Measurements from ENCODE around the gene CDRT15. TPM values are rescaled to one million over a fixed set of nuclear protein-coding genes. Genes with fewer than 3 reads are reported as not detected.
"Not testable (repeated sequence)": the region's sequence is repeated elsewhere in the genome, so short reads cannot be mapped to it uniquely, and the experiment has no call there.

Gene CDRT15
- not detected in 2 replicates for total RNA-seq (2014; rRNA removed; shearing (Covaris generic))

DNA sequence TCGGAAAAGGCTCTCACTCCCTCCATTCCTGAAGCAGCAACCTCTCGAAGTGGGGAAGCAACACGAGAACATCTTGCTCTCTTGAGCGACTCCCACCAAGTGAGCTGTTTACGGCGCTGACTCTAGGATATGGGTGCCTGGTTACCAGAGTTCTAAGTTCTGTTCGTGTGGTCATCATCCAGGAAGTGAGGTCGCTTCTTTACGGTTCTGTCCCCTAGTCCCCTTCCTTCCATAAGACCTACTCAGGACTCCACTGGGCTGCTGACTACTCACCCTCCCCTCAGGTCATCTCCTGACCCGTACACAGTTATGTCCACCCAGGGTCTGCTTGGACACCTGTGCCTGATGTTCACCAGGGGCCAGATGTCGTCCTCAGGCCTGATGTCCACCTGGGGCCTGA, at the start of gene CDRT15:
TSS of gene CDRT15 (minus strand) at position 101 of the 400 bp plus-strand sequence. CDS start at position 72, 29 bp downstream.
- not testable (repeated sequence) for H3K9me3 ChIP-seq (replicated peaks); H3K36me3 ChIP-seq; H3K4me1 ChIP-seq (replicated peaks); H3K4me3 ChIP-seq; DNase-seq (ENCODE audit: low read depth in 1 of 2, low spot score in 2 of 2); H3K27me3 ChIP-seq (replicated peaks); H3K27ac ChIP-seq

DNA sequence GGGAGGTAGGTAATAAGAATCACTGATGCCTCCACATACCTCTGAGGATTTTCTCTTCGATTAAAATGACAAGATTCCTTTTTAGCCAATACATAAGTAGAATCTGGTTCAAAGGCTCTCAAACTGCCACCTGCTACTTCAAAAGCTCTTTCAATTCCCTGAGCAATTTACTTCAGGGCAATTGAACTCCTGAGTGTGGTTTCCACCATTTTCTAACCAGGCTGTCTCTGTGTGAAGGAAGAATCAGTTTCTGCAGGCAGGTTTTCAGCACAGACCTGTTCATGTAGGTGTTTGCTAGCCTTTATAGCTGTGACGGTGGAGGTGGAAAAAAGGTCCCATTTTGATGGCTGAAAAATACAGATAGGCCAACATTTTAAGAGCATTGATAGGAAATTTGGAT, 46.1 kb upstream of the CDRT15 start:
- no peaks in the 10 kb centered on the region for H3K36me3 ChIP-seq
- H3K4me3 ChIP-seq: no peak overlapping the region
- H3K27me3 ChIP-seq (replicated peaks): no peaks in the 10 kb centered on the region; the same call in 1 of the 2 replicates
- no peaks in the 10 kb centered on the region for H3K9me3 ChIP-seq (replicated peaks)
- H3K4me1 ChIP-seq (replicated peaks): no peaks in the 10 kb centered on the region
- no peak overlapping the region for H3K27ac ChIP-seq
- DNase-seq (ENCODE audit: low read depth in 1 of 2, low spot score in 2 of 2): no peak

DNA sequence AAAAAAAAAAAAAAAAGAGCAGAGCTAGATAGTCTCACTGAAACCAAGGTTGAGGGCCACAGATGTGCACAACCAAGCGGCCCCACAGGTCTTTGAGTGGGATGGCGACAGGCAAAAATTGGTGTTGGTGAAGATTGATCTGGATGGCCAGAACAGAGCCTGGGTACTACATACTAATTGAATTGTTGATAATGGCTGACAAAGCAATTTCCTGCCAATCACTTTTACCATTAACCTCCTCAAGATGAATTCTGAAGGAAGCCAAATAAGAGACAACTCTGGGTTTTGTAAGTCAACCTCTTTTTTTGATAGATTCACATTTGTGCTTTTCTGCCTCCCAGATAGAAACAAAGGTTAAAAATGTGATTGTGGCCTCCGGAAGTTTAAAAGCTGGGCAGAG, 44.9 kb upstream of the CDRT15 start:
- H3K27me3 ChIP-seq (replicated peaks): no peaks in the 10 kb centered on the region; the same call in 1 of the 2 replicates
- H3K9me3 ChIP-seq (replicated peaks): no peaks in the 10 kb centered on the region
- no peak overlapping the region for H3K4me3 ChIP-seq

DNA sequence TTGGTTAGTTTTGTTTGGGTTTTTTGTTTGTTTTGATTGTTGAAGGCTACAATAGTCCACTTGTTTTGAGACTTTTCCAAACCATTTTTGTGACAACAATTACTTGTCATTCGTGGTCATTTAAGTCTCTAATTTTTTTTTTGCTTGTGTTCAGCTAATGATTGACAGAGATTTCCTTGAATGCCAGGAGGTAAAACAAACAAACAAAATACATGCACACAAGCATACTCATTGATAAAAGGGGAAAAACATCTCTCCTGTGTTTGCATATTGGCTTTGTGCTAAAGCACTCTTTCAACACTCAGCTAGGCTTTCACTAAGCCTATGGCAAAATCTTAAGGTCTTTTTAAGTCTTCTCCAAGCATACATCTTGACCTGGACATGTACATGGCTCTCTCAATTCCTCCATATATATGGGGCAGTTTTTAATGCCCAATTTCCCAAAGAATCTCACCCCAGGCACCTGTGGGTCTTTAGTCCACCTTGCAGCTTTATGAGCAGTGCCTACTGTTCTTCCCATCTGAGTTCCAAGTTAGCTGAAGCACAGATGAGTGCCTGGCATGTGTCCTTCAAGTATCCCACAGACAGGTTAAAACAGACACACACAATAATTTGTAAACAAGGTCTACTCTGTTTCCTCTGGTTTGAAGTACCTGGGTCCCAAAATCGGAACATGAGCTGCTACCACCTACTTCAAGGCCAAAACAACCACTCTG, 40.0 kb upstream of the CDRT15 start:
- Histone ChIP-seq H3K4me3 (no peak overlapping the region), H3K27ac (no peak overlapping the region), H3K36me3 (no peaks in the 10 kb centered on the region), H3K4me1 (replicated peaks) (no peaks in the 10 kb centered on the region), H3K9me3 (replicated peaks) (no peaks in the 10 kb centered on the region), H3K27me3 (replicated peaks) (no peaks in the 10 kb centered on the region)
- no peak for DNase-seq (ENCODE audit: low read depth in 1 of 2, low spot score in 2 of 2)

More for the DNA sequence above, 44.9 kb upstream of the CDRT15 start:
- Histone ChIP-seq H3K36me3 (no peaks in the 10 kb centered on the region), H3K27ac (no peak overlapping the region), H3K4me1 (replicated peaks) (no peaks in the 10 kb centered on the region)
- no peak for DNase-seq (ENCODE audit: low read depth in 1 of 2, low spot score in 2 of 2)

DNA sequence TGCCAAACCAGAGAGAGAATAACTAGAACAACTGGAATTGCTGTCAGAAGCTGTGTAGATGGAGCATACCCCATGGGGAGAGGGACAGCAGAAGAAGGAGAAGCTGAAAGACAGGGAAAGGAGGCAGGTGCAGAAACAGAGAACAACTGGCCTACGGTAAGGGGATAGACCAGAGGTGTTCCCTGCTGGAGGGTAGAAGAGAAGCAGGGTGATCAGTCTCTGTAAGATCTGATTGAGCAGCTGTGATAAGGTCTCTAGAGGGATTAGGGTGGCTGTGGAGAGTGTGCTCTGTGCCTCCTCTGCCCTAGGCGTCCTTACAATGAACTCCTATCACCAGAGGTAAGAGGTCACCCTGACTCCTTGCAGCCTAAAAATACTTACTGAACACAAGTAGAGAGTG, 33.8 kb upstream of the CDRT15 start:
- no peaks in the 10 kb centered on the region for H3K9me3 ChIP-seq (replicated peaks)
- H3K36me3 ChIP-seq: no peaks in the 10 kb centered on the region
- H3K4me1 ChIP-seq (replicated peaks): no peaks in the 10 kb centered on the region
- no peak for DNase-seq (ENCODE audit: low read depth in 1 of 2, low spot score in 2 of 2)
- H3K27ac ChIP-seq: no peak overlapping the region
- no peak overlapping the region for H3K4me3 ChIP-seq
- no peaks in the 10 kb centered on the region for H3K27me3 ChIP-seq (replicated peaks)

DNA sequence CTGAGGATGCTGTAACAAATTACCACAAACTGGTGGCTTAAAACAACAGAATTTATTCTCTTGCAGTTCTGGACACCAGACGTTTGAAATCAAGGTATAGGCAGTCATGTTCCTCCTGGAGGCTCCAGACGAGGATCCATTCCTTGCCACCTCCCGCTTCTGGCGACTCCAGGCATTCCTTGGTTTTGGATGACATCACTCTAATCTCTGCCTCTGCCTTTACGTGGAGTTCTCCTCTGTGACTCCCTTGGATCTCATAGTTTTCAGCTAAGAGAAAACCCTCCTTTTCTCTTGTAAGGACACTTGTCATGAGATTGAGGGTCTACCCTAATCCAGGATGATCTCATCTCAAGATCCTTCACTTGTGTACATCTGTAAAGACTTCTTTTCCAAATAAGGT, 32.8 kb upstream of the CDRT15 start:
- Histone ChIP-seq H3K27me3 (replicated peaks) (no peaks in the 10 kb centered on the region), H3K4me3 (no peak overlapping the region), H3K36me3 (no peaks in the 10 kb centered on the region), H3K9me3 (replicated peaks) (no peaks in the 10 kb centered on the region), H3K27ac (no peak overlapping the region), H3K4me1 (replicated peaks) (no peaks in the 10 kb centered on the region)
- no peak for DNase-seq (ENCODE audit: low read depth in 1 of 2, low spot score in 2 of 2)

DNA sequence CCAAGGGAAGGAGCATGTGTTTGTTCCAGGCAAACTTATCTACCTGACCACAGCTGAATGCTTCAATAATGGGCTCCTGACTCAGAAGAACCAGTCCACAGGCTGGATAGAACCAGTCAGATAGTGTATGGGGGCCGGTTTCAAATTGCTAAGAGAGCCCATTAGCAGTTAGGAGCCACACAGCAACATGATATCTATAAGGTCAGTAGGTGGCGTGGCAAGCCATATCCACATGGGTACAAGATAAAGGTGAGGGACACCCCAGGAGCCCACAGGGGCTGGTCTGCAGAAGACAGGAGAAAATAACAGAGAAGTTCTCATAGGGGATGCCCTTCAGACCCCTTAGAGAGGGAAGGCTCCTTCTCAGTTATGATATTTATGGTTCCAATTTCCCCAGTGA, 31.6 kb upstream of the CDRT15 start:
- Histone ChIP-seq H3K27me3 (replicated peaks) (no peaks in the 10 kb centered on the region), H3K4me1 (replicated peaks) (no peaks in the 10 kb centered on the region), H3K36me3 (no peaks in the 10 kb centered on the region), H3K4me3 (no peak overlapping the region), H3K9me3 (replicated peaks) (no peaks in the 10 kb centered on the region), H3K27ac (no peak overlapping the region)
- DNase-seq (ENCODE audit: low read depth in 1 of 2, low spot score in 2 of 2): no peak

DNA sequence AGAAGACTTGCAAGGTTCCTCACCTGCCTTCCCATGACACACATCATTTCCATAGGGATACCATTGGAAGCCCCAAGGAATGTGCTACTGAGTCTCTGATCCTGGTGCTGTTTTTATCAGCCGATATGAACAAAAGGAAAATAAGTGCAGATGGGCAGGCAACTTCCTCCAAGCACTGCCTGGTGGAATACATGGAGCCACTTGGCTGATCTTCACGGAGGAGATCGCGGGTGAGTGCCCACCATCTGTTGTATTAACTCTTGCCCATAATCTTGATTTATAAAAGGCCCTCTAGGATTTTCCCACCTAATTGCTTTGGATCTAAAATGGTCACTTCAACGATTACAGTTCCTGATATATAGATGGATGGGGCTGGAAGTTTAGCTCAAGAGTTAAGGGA, 24.7 kb upstream of the CDRT15 start:
- H3K27ac ChIP-seq: no peak overlapping the region
- no peaks in the 10 kb centered on the region for H3K9me3 ChIP-seq (replicated peaks)
- H3K27me3 ChIP-seq (replicated peaks): no peaks in the 10 kb centered on the region
- DNase-seq (ENCODE audit: low read depth in 1 of 2, low spot score in 2 of 2): no peak
- no peak overlapping the region for H3K4me3 ChIP-seq
- H3K36me3 ChIP-seq: no peaks in the 10 kb centered on the region
- no peaks in the 10 kb centered on the region for H3K4me1 ChIP-seq (replicated peaks)

DNA sequence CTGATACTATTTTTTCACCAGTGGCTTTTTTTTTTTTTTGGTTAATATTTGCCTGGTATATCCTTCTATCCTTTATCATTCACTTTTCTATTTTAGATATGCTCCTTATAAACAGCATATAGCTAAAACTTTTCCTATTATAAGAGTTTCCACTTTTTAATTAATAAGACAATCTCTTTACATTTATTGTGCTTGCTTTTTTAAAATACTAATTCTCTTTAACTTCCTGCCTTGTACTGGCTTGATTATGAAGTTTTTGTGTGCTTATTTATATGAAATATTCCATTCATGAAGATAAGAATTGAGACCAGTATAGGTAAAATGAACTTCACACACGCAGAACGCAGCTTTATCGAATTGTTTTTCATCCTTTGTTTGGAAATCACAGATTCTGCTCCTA, 9.0 kb upstream of the CDRT15 start:
- Histone ChIP-seq H3K4me3 (no peak overlapping the region), H3K27ac (no peak overlapping the region), H3K36me3 (no peaks in the 10 kb centered on the region), H3K9me3 (replicated peaks) (no peaks in the 10 kb centered on the region), H3K4me1 (replicated peaks) (no peaks in the 10 kb centered on the region), H3K27me3 (replicated peaks) (no peaks in the 10 kb centered on the region)
- no peak for DNase-seq (ENCODE audit: low read depth in 1 of 2, low spot score in 2 of 2)

DNA sequence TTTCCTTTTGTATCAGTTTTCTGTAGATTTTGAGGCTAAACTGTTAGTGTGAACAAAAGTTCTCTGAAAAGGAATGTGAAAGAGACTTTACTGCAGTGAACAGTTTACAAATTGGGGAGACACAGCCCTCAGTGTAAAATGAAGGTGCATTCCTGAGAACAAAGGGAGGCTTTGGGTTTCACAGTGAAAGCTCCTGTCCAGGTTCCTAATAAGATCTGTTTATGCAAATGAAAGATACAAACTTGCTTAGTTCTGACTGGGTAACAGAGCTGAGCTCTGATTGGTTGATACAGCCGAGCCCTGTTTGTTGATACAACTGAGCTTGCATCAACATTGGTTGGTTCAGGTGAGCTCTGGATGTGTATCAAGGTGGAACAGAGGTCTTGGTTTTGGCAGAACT, 8.3 kb upstream of the CDRT15 start:
- no peak overlapping the region for H3K4me3 ChIP-seq
- DNase-seq (ENCODE audit: low read depth in 1 of 2, low spot score in 2 of 2): no peak
- H3K27ac ChIP-seq: no peak overlapping the region
- H3K27me3 ChIP-seq (replicated peaks): no peaks in the 10 kb centered on the region
- H3K9me3 ChIP-seq (replicated peaks): no peaks in the 10 kb centered on the region
- H3K4me1 ChIP-seq (replicated peaks): no peaks in the 10 kb centered on the region
- H3K36me3 ChIP-seq: no peaks in the 10 kb centered on the region

DNA sequence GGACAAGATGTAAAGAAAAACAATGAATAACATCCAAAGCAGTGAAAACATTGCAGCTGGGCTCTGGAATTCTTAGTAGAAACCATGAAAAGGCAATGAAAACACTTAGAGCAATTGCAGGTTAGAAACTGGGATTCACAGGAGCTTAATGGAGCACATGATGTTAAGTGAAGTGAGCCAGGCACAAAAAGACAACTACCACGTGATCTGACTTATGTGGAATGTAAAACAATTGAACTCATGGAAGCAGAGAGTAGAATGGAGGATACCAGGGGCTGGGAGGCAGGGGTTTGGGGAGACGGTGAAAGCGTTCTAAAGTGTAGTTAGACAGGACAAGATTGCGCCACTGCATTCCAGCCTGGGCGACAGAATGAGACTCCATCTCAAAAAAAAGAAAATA, 2.6 kb upstream of the CDRT15 start:
- H3K4me1 ChIP-seq (replicated peaks); H3K4me3 ChIP-seq; H3K9me3 ChIP-seq (replicated peaks): not testable (repeated sequence)

DNA sequence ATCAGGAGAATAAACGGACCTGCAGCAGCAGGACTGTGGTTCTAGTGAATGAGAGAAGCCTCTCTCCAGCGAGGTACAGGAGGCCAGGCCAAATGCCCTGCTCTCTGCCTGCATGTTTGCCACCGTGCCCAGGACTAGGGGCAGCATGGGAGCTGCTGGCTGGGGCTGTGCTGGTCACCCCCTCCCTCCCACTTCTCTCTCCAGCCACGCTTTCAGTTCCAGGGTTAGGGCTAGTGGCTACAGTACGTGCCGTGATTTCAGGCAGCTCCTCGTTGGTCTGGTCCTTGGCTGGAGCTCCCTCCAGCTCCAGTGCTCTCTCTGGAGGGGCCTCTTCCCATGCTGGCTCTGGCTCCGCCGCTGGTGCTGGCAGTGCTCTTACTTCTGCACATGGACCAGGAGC, 630 bp downstream of the CDRT15 start:
- H3K36me3 ChIP-seq; H3K9me3 ChIP-seq (replicated peaks); H3K4me1 ChIP-seq (replicated peaks); H3K27me3 ChIP-seq (replicated peaks); H3K4me3 ChIP-seq; DNase-seq (ENCODE audit: low read depth in 1 of 2, low spot score in 2 of 2); H3K27ac ChIP-seq: not testable (repeated sequence)

More for the DNA sequence above, 2.6 kb upstream of the CDRT15 start:
- not testable (repeated sequence) for H3K27ac ChIP-seq; H3K27me3 ChIP-seq (replicated peaks); DNase-seq (ENCODE audit: low read depth in 1 of 2, low spot score in 2 of 2); H3K36me3 ChIP-seq

DNA sequence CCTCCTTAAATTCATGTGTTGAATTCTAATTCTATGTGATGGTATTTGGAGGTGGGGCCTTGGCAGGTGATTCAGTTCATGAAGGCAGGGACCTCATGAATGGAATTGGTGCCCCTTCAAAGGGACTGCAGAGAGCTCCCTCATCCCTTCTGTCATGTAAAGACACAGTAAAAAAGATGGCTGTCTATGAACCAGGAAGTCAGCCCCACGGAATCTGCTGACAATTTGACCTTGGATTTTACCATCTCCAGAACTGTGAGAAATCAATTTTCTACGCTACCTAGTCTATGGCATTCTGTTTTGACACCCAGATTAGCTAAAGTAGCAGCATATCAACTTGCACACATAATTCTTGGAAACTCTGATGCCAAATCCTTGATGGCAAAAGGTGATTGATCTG, 1.6 kb downstream of the CDRT15 start:
- H3K27ac ChIP-seq; H3K4me1 ChIP-seq (replicated peaks); H3K4me3 ChIP-seq; H3K36me3 ChIP-seq; H3K27me3 ChIP-seq (replicated peaks); DNase-seq (ENCODE audit: low read depth in 1 of 2, low spot score in 2 of 2); H3K9me3 ChIP-seq (replicated peaks): not testable (repeated sequence)

DNA sequence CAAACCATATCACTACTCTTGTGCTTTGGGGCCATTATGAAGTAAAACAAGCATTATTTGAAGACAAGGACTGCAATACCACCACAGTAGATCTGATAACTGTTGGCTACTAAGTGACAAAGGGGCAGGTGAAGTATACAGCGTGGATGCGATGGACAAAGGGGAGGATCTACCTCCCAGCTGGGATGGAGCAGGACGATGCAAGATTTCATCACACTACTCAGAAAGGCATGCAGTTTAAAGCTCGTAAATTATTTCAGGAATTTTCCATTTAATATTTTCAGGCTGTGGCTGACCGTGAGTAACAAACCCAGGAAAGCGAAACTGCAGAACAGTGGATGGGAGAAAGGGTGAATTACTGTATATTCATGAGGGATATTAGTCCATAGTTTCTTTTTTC, 5.5 kb downstream of the CDRT15 start:
- not testable (repeated sequence) for H3K4me3 ChIP-seq; H3K36me3 ChIP-seq; H3K27ac ChIP-seq; H3K9me3 ChIP-seq (replicated peaks); DNase-seq (ENCODE audit: low read depth in 1 of 2, low spot score in 2 of 2); H3K27me3 ChIP-seq (replicated peaks); H3K4me1 ChIP-seq (replicated peaks)

DNA sequence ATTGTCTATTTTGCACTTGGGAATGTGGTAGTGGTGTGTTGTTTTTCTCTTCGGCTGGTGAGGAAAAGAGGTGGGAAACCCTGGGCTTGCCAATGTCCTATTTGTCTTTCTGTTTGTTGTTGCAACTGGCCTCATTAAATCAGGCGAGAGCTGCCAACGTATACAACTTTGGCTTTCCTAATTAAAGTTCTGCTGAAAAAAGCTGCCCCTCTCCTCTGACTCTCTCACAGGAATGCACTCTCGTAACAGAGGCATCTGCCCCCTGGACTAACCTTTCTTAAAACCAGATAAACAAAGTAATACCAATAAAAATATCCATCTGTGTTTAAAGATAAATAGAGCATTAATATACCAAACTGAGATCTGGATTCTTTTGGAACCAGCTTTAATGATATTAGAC, 7.8 kb downstream of the CDRT15 start:
- no peak overlapping the region for H3K4me3 ChIP-seq
- H3K27ac ChIP-seq: no peak overlapping the region
- peaks cover 7% of the 10 kb centered on the region; the same call in 1 of the 2 replicates for H3K4me1 ChIP-seq (replicated peaks)
- no peak for DNase-seq (ENCODE audit: low read depth in 1 of 2, low spot score in 2 of 2)
- no peaks in the 10 kb centered on the region for H3K9me3 ChIP-seq (replicated peaks)
- no peaks in the 10 kb centered on the region for H3K27me3 ChIP-seq (replicated peaks)
- no peaks in the 10 kb centered on the region for H3K36me3 ChIP-seq
